Common myeloid progenitor, CD34-positive (primary cell): ENCODE data around the gene LGALSL.

Experiments used
- CTCF ChIA-PET: fragments of 350-600 bp; sonication (Branson Sonifier 250); formaldehyde crosslinking; loops from one replicate; lab custom pipeline; 2021; ENCODE audit warnings: antibody characterized with exemption; lab: Charles Lee
- POLR2A ChIA-PET: fragments of 350-600 bp; sonication (Branson Sonifier 250); formaldehyde crosslinking; loops from one replicate; lab custom pipeline; 2021; ENCODE audit warnings: antibody characterized with exemption; lab: Charles Lee
- DNase-seq, 3 donors: peaks; one replicate each; pipeline versions ENCODE4 v3.0.0 to v3.0.0-alpha.2; 2013
- H3K27ac ChIP-seq, 2 experiments: 1 replicate in 1 of 2; 2 replicates in 1 of 2; pipeline ENCODE4 v1.7.0; 2013; ENCODE audit warnings: inconsistent platforms in 2 of 2, low read length in 2 of 2, mild to moderate bottlenecking in 2 of 2, low read depth in 1 of 2, moderate library complexity in 1 of 2; ENCODE audit not compliant: severe bottlenecking in 2 of 2, insufficient read depth in 1 of 2, poor library complexity in 1 of 2
- H3K27me3 ChIP-seq, 5 experiments: replicated peaks in 2 of 5; 1 replicate in 3 of 5; 2 replicates in 2 of 5; pipeline versions ENCODE4 v1.6.1 to v1.7.0; 2013; ENCODE audit warnings: low read length in 4 of 5, mild to moderate bottlenecking in 2 of 5, moderate library complexity in 2 of 5, inconsistent platforms in 1 of 5; ENCODE audit not compliant: insufficient read depth in 5 of 5, control insufficient read depth in 4 of 5
- H3K36me3 ChIP-seq, 4 experiments: 1 replicate in 2 of 4; 2 replicates in 2 of 4; pipeline versions ENCODE4 v1.6.1 to v1.7.0; 2013; ENCODE audit warnings: low read length in 3 of 4, control low read depth in 1 of 4, mild to moderate bottlenecking in 1 of 4; ENCODE audit not compliant: control insufficient read depth in 4 of 4, insufficient read depth in 4 of 4
- H3K4me1 ChIP-seq, 4 experiments: 1 replicate in 3 of 4; 2 replicates in 1 of 4; pipeline versions ENCODE4 v1.6.1 to v1.7.1; 2013; ENCODE audit warnings: low read length in 3 of 4, mild to moderate bottlenecking in 3 of 4, control low read depth in 1 of 4, inconsistent platforms in 1 of 4, moderate library complexity in 1 of 4; ENCODE audit not compliant: control insufficient read depth in 4 of 4, insufficient read depth in 4 of 4; ENCODE audit errors: control extremely low read depth in 1 of 4
- H3K4me3 ChIP-seq, 7 experiments: 1 replicate in 4 of 7; 2 replicates in 3 of 7; pipeline versions ENCODE4 v1.5.1 to v1.7.0; 2013; ENCODE audit warnings: mild to moderate bottlenecking in 7 of 7, low read length in 6 of 7, moderate library complexity in 6 of 7, inconsistent platforms in 2 of 7, low read depth in 2 of 7, control low read depth in 1 of 7; ENCODE audit not compliant: insufficient read depth in 4 of 7, control insufficient read depth in 1 of 7; ENCODE audit errors: extremely low read depth in 1 of 7
- H3K9me3 ChIP-seq, 5 experiments: 1 replicate in 4 of 5; 2 replicates in 1 of 5; pipeline versions ENCODE4 v1.6.1 to v1.7.1; 2013; ENCODE audit warnings: low read length in 4 of 5, mild to moderate bottlenecking in 2 of 5, inconsistent platforms in 1 of 5, low read depth in 1 of 5, moderate library complexity in 1 of 5; ENCODE audit not compliant: control insufficient read depth in 4 of 5, insufficient read depth in 2 of 5; ENCODE audit errors: control extremely low read depth in 1 of 5
- WGBS: methylation state at CpG from one replicate; pipeline ENCODE4 v1.1.5; 2013; ENCODE audit not compliant: insufficient coverage; 5-methylcytosine and 5-hydroxymethylcytosine counted together

Gene LGALSL

DNA sequence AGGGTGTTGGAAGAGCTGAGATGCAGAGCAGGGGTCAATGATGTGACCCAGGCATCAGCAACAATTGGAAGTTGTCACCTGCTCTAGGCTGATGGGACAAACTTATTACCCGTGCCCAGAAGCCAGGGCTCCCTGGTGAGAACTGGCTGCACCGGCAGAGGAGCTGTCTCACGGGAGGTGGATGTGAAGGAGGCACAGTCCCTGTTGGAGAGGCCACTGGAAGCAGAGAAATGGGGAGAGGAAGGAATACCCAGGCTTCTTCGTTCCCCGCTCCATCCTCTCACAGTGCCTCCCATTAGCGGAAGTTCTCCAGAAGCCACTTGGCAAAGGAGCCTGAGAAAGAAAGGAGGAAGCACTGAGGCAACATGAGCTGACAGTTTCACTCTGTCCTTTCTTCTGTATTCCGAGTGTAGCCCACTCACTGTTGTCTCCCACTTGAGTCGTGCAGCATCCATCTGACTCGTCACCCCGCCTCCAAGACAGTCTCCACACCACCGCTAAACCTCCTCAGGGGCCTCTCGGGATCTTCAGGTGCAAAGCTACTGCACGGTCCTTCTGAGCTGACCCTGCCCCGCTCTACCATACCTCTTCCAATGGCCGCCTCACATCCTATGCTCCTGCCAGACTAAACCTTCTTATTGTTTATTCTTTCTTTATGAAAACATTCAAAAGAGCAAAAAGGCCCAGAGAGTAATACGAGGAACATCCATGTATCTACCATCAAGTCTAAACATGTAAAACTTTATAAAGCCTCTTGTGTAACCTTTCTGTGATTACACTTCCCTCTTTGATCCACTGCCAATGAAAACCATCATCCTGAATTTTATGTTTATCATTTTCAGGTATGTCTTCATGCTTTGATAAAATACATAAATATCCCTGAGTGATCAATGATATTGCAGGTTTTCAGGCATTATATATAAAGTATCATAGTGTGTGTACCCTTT lies 51.1 kb downstream of the LGALSL start:
- DNase-seq: no peak
- CTCF ChIA-PET: interaction anchor here (0.7 to 2.9 kb wide), 7 partner anchors 9 to 177 kb away, joined by 3 to 14 read pairs (median 3); no protein-coding TSS in a partner anchor
- H3K27ac ChIP-seq: no peak overlapping the region
- POLR2A ChIA-PET: no interaction called here
- H3K9me3 ChIP-seq: no peaks in the 10 kb centered on the region
- WGBS: 94% methylated on average over 12 of the region's 16 CpGs
- no peaks in the 10 kb centered on the region for H3K36me3 ChIP-seq
- H3K4me1 ChIP-seq: no peaks in the 10 kb centered on the region
- H3K27me3 ChIP-seq: peaks cover 0 to 3% (median 0%) of the 10 kb centered on the region in 5 experiments
- no peak overlapping the region for H3K4me3 ChIP-seq

DNA sequence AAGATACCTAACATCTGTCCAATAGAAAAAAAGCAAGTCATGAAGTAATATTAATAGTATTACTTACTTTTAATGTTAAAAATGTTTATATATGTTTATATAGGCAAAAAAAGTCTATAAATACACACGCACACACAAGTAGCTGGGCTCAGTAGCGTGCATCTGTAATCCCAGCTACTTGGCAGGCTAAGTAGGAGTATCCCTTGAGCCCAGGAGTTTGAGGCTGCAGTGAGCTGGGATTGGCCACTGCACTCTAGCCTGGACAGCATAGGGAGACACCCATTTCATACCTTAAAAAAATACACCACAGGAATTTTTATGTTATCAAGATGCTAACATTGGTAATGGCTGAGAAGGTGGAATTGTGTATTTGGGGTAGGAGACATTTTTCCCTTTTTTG lies 52.7 kb downstream of the LGALSL start:
- ChIA-PET CTCF (interaction anchor here (1.0 kb wide), 1 partner anchor 18 kb away, joined by 4 read pairs; no protein-coding TSS in a partner anchor), POLR2A (no interaction called here)
- H3K4me1 ChIP-seq: no peaks in the 10 kb centered on the region
- peaks cover 0 to 1% (median 0%) of the 10 kb centered on the region in 5 experiments for H3K27me3 ChIP-seq
- no peaks in the 10 kb centered on the region for H3K36me3 ChIP-seq
- WGBS: 83% methylated on average over 1 of the region's 2 CpGs
- DNase-seq: no peak
- no peak overlapping the region for H3K27ac ChIP-seq
- no peak overlapping the region for H3K4me3 ChIP-seq
- no peaks in the 10 kb centered on the region for H3K9me3 ChIP-seq
